Endodermal cell (in vitro differentiated cells): ENCODE data around the gene LASP1. TPM values are rescaled to one million over a fixed set of nuclear protein-coding genes. Genes with fewer than 3 reads are reported as not detected.
A peak's percentile ranks its signal among the peaks of the same experiment; 100 is the strongest.

Experiments used
- DNase-seq: peaks from one replicate; pipeline ENCODE4 v3.0.0-alpha.2; 2017
- H3K27ac ChIP-seq: 2 replicates; pipeline ENCODE4 v1.5.1; 2013; ENCODE audit warnings: mild to moderate bottlenecking, low read depth, low read length, moderate library complexity
- H3K27me3 ChIP-seq: 2 replicates; pipeline ENCODE4 v1.6.1; 2013; ENCODE audit warnings: mild to moderate bottlenecking, low read length, moderate library complexity; ENCODE audit not compliant: insufficient read depth, control insufficient read depth, poor library complexity, severe bottlenecking
- H3K36me3 ChIP-seq: 2 replicates; pipeline ENCODE4 v1.7.0; 2013; ENCODE audit warnings: mild to moderate bottlenecking, low read length, moderate library complexity; ENCODE audit not compliant: control insufficient read depth, insufficient read depth
- H3K4me1 ChIP-seq: one replicate; pipeline ENCODE4 v1.7.0; 2013; ENCODE audit warnings: low read length; ENCODE audit not compliant: control insufficient read depth, insufficient read depth
- H3K4me3 ChIP-seq: 2 replicates; pipeline ENCODE4 v1.5.1; 2013; ENCODE audit warnings: mild to moderate bottlenecking, low read length, moderate library complexity
- H3K9ac ChIP-seq: 2 replicates; pipeline ENCODE4 v1.6.1; 2013; ENCODE audit warnings: mild to moderate bottlenecking, low read length, moderate library complexity; ENCODE audit not compliant: poor library complexity, severe bottlenecking; ENCODE audit errors: extremely low read depth
- H3K9me3 ChIP-seq: 2 replicates; pipeline ENCODE4 v1.6.1; 2013; ENCODE audit warnings: mild to moderate bottlenecking, low read length, moderate library complexity; ENCODE audit not compliant: control insufficient read depth
- H3K27ac Mint-ChIP-seq: 2 replicates; pipeline ENCODE4 v1.8.0; 2020; ENCODE audit warnings: mixed read lengths
- H3K27me3 Mint-ChIP-seq: 2 replicates; pipeline ENCODE4 v1.8.0; 2021; ENCODE audit warnings: mild to moderate bottlenecking, mixed read lengths; ENCODE audit not compliant: insufficient read depth
- H3K36me3 Mint-ChIP-seq: 2 replicates; pipeline ENCODE4 v1.8.0; 2020; ENCODE audit warnings: low read depth, mixed read lengths
- H3K4me1 Mint-ChIP-seq: 2 replicates; pipeline ENCODE4 v1.8.0; 2020; ENCODE audit warnings: mixed read lengths
- H3K4me3 Mint-ChIP-seq: 2 replicates; pipeline ENCODE4 v1.8.0; 2020; ENCODE audit warnings: mild to moderate bottlenecking, moderate library complexity, mixed read lengths
- H3K9me3 Mint-ChIP-seq: 2 replicates; pipeline ENCODE4 v1.8.0; 2020; ENCODE audit warnings: mild to moderate bottlenecking, mixed read lengths
- WGBS, 2 experiments: methylation state at CpG; one replicate each; pipeline versions ENCODE4 v1.1.5 to v1.1.7; 2013; ENCODE audit warnings: missing lambda C conversion rate in 2 of 2, mixed read lengths in 1 of 2; ENCODE audit not compliant: insufficient coverage in 1 of 2, insufficient read length in 1 of 2; 5-methylcytosine and 5-hydroxymethylcytosine counted together
- total RNA-seq, 2 donors: library from RNA; stranded (reverse); fragmentation: NEBNext Ultra II Directional in 1 of 2; extraction: Animal tissue kit (Norgen Biotek cat#: 25700) in 1 of 2; gene quantifications; 2 replicates in 1 of 2; 3 replicates in 1 of 2; pipeline ENCODE4 v1.2.1, GENCODE V29; 2021
- TF ChIP-seq, protein P1 (sequence below): fragments of 200-600 bp; sonication (generic); conservative IDR thresholded peaks from 2 replicates; pipeline ENCODE4 v1.5.0; 2021; ENCODE audit warnings: antibody characterized with exemption, mild to moderate bottlenecking

The LASP1 gene
- total RNA-seq, 2 donors from 2014 or later, result 168 to 177 TPM

DNA sequence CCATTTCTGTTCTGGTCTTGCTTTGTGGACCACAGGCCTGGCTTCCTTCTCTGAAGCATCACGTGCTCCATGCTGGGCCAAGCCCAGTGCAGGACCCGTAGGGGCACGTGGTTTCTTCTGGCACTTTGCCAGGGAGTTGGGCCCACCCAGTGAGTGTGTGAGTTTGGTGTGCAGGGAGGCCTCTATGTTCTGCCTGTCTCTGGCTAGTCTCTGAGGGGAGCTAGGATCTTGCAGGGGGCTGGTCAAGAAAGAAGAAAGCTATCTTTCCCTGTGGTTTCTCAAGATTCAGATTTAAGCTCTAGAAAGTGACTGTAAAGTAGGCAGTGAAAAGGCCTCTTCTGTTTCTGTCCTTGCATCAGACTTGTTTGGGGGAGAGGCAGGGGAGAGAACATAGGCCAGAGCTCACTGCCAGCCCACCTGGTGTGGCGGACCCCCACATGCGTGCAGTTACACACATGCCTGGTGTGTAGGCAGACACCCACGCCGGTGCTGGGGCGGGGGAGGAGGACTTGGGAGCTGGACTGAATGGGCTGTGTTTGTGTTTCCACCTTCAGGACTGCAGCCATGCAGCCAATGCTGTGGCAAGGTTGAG is 11.8 kb downstream of the LASP1 start:
- Mint-ChIP-seq H3K4me3 (no peak overlapping the region), H3K27me3 (no peaks in the 10 kb centered on the region), H3K36me3 (peaks cover 55% of the 10 kb centered on the region), H3K27ac (peak overlapping the region; percentile 87), H3K9me3 (no peaks in the 10 kb centered on the region), H3K4me1 (peaks cover 67% of the 10 kb centered on the region)
- peak overlapping the region; percentile 66 for H3K27ac ChIP-seq
- H3K4me3 ChIP-seq, result no peak overlapping the region
- H3K9me3 ChIP-seq, result no peaks in the 10 kb centered on the region
- H3K27me3 ChIP-seq, result no peaks in the 10 kb centered on the region
- H3K4me1 ChIP-seq, result peaks cover 27% of the 10 kb centered on the region
- peak; percentile 47 for DNase-seq
- WGBS, 2 experiments, result 84% methylated on average over 8 of the region's 8 CpGs; no CpG with 5 or more reads in 1 of the 2 experiments
- TF ChIP-seq, protein P1, sequence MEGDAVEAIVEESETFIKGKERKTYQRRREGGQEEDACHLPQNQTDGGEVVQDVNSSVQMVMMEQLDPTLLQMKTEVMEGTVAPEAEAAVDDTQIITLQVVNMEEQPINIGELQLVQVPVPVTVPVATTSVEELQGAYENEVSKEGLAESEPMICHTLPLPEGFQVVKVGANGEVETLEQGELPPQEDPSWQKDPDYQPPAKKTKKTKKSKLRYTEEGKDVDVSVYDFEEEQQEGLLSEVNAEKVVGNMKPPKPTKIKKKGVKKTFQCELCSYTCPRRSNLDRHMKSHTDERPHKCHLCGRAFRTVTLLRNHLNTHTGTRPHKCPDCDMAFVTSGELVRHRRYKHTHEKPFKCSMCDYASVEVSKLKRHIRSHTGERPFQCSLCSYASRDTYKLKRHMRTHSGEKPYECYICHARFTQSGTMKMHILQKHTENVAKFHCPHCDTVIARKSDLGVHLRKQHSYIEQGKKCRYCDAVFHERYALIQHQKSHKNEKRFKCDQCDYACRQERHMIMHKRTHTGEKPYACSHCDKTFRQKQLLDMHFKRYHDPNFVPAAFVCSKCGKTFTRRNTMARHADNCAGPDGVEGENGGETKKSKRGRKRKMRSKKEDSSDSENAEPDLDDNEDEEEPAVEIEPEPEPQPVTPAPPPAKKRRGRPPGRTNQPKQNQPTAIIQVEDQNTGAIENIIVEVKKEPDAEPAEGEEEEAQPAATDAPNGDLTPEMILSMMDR, result no peak
- no peak overlapping the region for H3K9ac ChIP-seq
- H3K36me3 ChIP-seq, result peaks cover 81% of the 10 kb centered on the region

DNA sequence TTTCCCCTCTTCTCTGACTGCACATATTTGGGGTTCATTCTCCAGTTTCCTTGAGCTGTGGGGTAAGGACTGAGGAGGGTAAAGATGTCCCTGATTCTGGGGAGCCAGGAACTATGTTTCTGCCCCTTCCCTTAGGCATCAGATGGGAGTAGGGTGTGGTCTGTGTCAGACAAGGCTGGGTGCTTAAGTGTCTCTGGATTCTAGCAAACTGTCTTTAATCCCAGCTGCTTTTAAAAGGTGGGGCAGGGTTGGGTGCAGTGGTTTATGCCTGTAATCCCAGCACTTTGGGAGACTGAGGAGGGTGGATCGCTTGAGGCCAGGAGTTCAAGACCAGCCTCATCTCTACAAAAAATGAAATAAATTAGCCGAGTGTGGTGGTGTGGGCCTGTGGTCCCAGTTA is 13.0 kb downstream of the LASP1 start:
- H3K27ac Mint-ChIP-seq, result peak overlapping the region; percentile 39

DNA sequence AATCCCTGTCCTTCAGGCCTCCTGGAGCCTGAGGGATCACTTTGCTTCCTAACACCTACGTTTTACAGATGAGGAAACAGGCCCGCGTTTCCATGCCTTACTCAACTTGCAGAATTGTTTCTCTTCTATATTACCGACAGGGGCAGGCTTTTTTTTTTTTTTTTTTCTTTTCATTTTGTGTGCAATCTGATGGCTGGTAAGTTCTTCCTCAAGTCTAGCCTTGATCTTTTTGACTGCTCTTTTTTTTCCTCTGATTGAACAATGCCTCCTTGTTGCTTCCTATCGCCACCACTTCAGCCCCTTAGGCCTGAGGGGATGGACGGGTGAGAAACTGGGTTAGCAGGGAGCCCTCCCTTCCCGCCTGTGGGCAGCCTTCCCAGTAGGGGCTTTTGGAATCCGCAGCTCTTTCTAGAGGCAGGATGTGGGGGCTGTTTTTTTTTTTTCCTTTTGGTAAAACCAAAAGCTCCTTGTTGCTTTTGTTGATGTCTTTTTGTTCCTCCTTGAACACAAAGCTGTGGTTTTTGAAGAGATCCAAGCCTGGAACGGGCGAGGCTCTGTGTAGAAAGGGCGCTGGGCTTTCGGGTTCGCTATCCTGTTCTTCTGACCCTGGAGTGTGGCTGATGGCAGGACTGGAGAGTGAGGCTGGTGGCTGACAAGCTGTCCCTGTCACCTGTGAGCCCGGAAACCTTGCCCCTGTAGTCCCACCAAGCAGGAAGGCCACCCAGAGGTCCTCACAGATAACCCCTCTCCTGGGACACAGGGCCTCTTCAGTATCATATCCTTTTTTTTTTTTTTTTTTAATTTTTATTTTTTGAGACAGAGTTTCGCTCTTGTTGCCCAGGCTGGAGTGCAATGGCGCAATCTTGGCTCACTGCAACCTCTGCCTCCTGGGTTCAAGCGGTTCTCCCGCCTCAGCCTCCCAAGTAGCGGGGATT is 14.0 kb downstream of the LASP1 start:
- no peaks in the 10 kb centered on the region for H3K27me3 Mint-ChIP-seq
- TF ChIP-seq, protein P1, result peak; percentile 32
- DNase-seq, result peak; percentile 69
- no peak overlapping the region for H3K4me3 Mint-ChIP-seq
- peaks cover 78% of the 10 kb centered on the region for H3K36me3 ChIP-seq
- no peaks in the 10 kb centered on the region for H3K9me3 Mint-ChIP-seq
- H3K36me3 Mint-ChIP-seq, result peaks cover 51% of the 10 kb centered on the region
- no peak overlapping the region for H3K4me3 ChIP-seq
- no peaks in the 10 kb centered on the region for H3K9me3 ChIP-seq
- peak overlapping the region; percentile 84 for H3K27ac ChIP-seq
- 72 to 78% methylated on average over 8 to 19 of the region's 19 CpGs for WGBS, 2 experiments
- peak overlapping the region; percentile 44 for H3K27ac Mint-ChIP-seq
- H3K4me1 Mint-ChIP-seq, result peaks cover 58% of the 10 kb centered on the region
- H3K4me1 ChIP-seq, result peaks cover 27% of the 10 kb centered on the region
- no peak overlapping the region for H3K9ac ChIP-seq
- H3K27me3 ChIP-seq, result no peaks in the 10 kb centered on the region

More for the DNA sequence above, 13.0 kb downstream of the LASP1 start:
- Histone ChIP-seq H3K27ac (no peak overlapping the region), H3K9me3 (no peaks in the 10 kb centered on the region), H3K4me3 (no peak overlapping the region), H3K4me1 (peaks cover 27% of the 10 kb centered on the region), H3K36me3 (peaks cover 78% of the 10 kb centered on the region), H3K27me3 (no peaks in the 10 kb centered on the region), H3K9ac (no peak overlapping the region)
- no peak overlapping the region for H3K4me3 Mint-ChIP-seq
- no peaks in the 10 kb centered on the region for H3K9me3 Mint-ChIP-seq
- no peak for DNase-seq
- no peaks in the 10 kb centered on the region for H3K27me3 Mint-ChIP-seq
- WGBS, 2 experiments, result 90 to 96% methylated on average over 2 of the region's 2 CpGs
- H3K4me1 Mint-ChIP-seq, result peaks cover 66% of the 10 kb centered on the region
- peaks cover 57% of the 10 kb centered on the region for H3K36me3 Mint-ChIP-seq
- TF ChIP-seq, protein P1, result no peak
